Testis (tissue), 3 donors: Measurements from ENCODE around the gene ZBTB21. TPM values are rescaled to one million over a fixed set of nuclear protein-coding genes. Genes with fewer than 3 reads are reported as not detected.
A peak's percentile ranks its signal among the peaks of the same experiment; 100 is the strongest.

Source experiments
- DNase-seq: peaks from one replicate; pipeline ENCODE4 v3.0.0-alpha.2; 2019
- H3K27ac ChIP-seq, 2 donors: fragments of 200-600 bp; sonication (generic); one replicate each; pipeline ENCODE4 v1.5.1; 2019
- H3K27me3 ChIP-seq: fragments of 200-600 bp; sonication (generic); one replicate; pipeline ENCODE4 v1.5.1; 2019
- H3K36me3 ChIP-seq: fragments of 200-600 bp; sonication (generic); one replicate; pipeline ENCODE4 v1.5.1; 2017; ENCODE audit warnings: low read depth; ENCODE audit errors: missing control alignments
- H3K4me1 ChIP-seq: fragments of 200-600 bp; sonication (generic); one replicate; pipeline ENCODE4 v1.5.1; 2019
- H3K4me3 ChIP-seq, 2 donors: fragments of 200-600 bp; sonication (generic); one replicate each; pipeline ENCODE4 v1.5.1; 2017 to 2019
- H3K9me3 ChIP-seq: fragments of 200-600 bp; sonication (generic); one replicate; pipeline ENCODE4 v1.5.1; 2017
- POLR2A ChIP-seq: fragments of 450-650 bp; IDR thresholded peaks from one replicate; pipeline ENCODE4 v1.6.1; 2017; ENCODE audit warnings: antibody characterized with exemption, mild to moderate bottlenecking, moderate library complexity
- WGBS, 2 donors: methylation state at CpG; one replicate each; pipeline ENCODE4 v1.1.5; 2018; 5-methylcytosine and 5-hydroxymethylcytosine counted together
- intact Hi-C: fragments of 100-400 bp; cut with DNase I; formaldehyde crosslinking; loops from one replicate; pipeline ENCODE4 v1.15.1; 2023; ENCODE audit warnings: low total_unique reads
- polyA plus RNA-seq: library from polyadenylated mRNA; stranded (reverse); fragments of 350-450 nt; fragmentation: Illumina TruSeq; extraction: RNeasy Lipid Tissue Mini Kit (QIAGEN cat#74804); gene quantifications from one replicate; pipeline ENCODE4 v1.2.3, GENCODE V29; 2014; ENCODE audit warnings: low read depth, low replicate concordance; ENCODE audit not compliant: insufficient read depth
- total RNA-seq, 2 donors: library from RNA; depleted of rRNA; stranded (reverse); fragments of >200 nt; gene quantifications; one replicate each; pipeline ENCODE4 v1.2.3, GENCODE V29; 2016
- TF ChIP-seq, protein P1 (sequence below), 3 experiments: fragments of 450-650 bp in 2 of 3; fragments of 200-600 bp in 1 of 3; sonication (generic) in 1 of 3; IDR thresholded peaks; one replicate each; pipeline ENCODE4 v1.5.1; 2016 to 2019; ENCODE audit warnings: antibody characterized with exemption in 3 of 3, mild to moderate bottlenecking in 2 of 3, moderate library complexity in 1 of 3

Gene ZBTB21
- total and polyA plus RNA-seq, 3 donors from 2014 or later, result 18.1 to 30.9 (median 26.3) TPM

DNA sequence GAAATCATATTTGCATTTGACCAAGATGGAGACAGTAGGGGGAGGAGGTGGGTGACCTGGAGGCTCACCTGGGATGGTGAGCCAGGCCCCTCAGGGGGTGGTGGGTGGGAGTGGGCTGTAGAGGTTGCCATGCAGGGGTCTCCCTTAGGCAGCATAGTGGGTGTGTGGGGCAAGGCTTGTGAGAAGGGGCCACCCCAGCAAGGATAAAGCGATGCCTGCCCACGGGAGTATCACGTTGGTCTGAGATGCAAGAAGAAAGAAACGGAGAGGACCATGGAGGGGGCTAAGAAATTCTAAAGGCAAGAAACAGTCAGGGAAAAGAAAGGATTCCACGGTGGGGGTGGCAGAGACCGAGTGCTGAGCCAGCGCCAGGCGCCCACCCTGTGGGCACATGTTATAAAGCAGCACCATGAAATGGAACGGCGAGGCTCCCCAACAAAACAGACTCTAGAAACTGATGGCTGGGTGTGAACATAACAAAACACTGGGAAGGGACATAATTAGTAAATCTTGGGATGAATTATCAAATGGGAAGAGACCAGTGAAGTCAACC is 44.6 kb downstream of the ZBTB21 start:
- H3K27ac ChIP-seq, result no peak overlapping the region
- no peak overlapping the region for H3K4me3 ChIP-seq
- no peaks in the 10 kb centered on the region for H3K4me1 ChIP-seq
- WGBS, 2 donors, result 91 to 94% methylated on average over 10 of the region's 10 CpGs
- intact Hi-C loops, result no loop called here
- H3K9me3 ChIP-seq, result no peaks in the 10 kb centered on the region
- TF ChIP-seq POLR2A, result no peak
- TF ChIP-seq, protein P1, sequence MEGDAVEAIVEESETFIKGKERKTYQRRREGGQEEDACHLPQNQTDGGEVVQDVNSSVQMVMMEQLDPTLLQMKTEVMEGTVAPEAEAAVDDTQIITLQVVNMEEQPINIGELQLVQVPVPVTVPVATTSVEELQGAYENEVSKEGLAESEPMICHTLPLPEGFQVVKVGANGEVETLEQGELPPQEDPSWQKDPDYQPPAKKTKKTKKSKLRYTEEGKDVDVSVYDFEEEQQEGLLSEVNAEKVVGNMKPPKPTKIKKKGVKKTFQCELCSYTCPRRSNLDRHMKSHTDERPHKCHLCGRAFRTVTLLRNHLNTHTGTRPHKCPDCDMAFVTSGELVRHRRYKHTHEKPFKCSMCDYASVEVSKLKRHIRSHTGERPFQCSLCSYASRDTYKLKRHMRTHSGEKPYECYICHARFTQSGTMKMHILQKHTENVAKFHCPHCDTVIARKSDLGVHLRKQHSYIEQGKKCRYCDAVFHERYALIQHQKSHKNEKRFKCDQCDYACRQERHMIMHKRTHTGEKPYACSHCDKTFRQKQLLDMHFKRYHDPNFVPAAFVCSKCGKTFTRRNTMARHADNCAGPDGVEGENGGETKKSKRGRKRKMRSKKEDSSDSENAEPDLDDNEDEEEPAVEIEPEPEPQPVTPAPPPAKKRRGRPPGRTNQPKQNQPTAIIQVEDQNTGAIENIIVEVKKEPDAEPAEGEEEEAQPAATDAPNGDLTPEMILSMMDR (IDR thresholded peaks at IDR 0.05), result no peak
- no peaks in the 10 kb centered on the region for H3K27me3 ChIP-seq
- DNase-seq, result peak; percentile 4
- no peaks in the 10 kb centered on the region for H3K36me3 ChIP-seq

DNA sequence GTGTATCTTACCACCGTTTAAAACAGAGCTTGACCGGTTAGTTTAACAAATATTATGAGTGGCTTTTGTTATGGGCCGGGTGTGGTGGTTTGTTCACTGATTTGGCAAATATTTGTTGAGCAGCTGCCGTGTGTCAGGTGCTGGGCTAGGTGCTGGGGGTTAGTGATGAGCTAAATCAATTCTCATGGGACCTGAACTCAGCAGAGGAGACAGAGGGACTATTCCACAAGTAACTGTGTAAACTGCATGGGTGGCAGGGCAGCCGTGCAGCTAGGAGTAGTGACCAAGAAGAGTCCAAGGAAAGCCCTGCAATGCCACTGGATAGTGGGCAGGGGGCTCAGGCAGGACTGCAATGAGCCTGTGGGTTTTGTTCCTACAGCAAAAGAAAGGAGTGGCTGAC is 45.1 kb downstream of the ZBTB21 start:
- intact Hi-C loops, result no loop called here
- Histone ChIP-seq H3K36me3 (no peaks in the 10 kb centered on the region), H3K4me1 (no peaks in the 10 kb centered on the region), H3K27me3 (no peaks in the 10 kb centered on the region), H3K9me3 (no peaks in the 10 kb centered on the region), H3K27ac (no peak overlapping the region), H3K4me3 (no peak overlapping the region)
- WGBS, 2 donors, result 82 to 92% methylated on average over 5 of the region's 5 CpGs
- TF ChIP-seq, protein P1 (IDR thresholded peaks at IDR 0.05), result no peak
- no peak for TF ChIP-seq POLR2A
- no peak for DNase-seq

DNA sequence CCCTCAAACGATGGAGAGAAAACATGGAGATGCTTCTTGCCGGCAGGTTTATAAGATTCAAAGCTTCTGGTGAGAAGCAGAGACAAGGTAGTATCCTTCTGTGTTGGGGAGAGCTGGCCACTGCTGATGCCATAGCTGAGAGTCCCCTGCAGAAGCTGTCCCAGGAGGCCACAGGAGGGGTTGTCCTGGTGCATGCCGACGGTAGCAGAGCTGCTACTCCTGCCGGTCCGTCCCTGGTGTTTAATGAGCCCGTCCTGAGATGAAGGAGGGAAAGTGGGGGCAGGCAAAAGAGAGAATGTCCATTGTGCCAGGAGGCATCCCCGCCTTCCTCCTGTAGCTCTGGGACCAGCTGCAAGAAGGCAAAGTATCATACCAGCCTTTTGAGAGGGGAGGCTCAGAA is 46.0 kb downstream of the ZBTB21 start:
- Histone ChIP-seq H3K4me1 (no peaks in the 10 kb centered on the region), H3K4me3 (no peak overlapping the region), H3K27me3 (no peaks in the 10 kb centered on the region), H3K27ac (no peak overlapping the region), H3K36me3 (no peaks in the 10 kb centered on the region), H3K9me3 (no peaks in the 10 kb centered on the region)
- no peak for TF ChIP-seq POLR2A
- TF ChIP-seq, protein P1 (IDR thresholded peaks at IDR 0.05), result no peak
- peak; percentile 8 for DNase-seq
- intact Hi-C loops, result no loop called here
- 63 to 81% methylated on average over 7 to 8 of the region's 8 CpGs for WGBS, 2 donors

DNA sequence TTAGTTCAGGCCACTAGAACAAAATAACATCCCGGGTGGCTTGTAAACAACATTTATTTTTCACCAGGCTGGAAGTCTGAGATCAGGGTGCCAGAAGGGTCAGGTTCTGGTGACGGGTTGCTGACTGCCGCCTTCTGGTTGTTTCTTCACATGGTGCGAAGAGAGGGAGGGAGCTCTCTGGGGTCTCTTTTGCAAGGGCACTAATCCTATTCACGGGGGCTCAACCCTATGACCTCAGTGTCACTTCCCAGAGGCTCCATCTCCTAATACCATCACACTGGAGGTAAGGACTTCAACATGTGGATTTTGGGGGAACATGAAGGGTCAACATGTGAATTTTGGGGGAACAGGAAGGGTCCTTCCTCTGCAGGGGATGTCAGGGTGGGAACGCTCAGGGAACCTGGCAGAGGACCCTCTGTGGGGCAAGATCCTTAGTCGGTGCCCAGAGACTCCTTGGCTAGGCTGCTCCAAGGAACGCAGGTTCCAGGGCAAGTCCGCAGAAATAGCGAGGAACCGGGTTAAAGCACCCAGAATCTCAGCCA is 47.7 kb downstream of the ZBTB21 start:
- Histone ChIP-seq H3K4me3 (no peak overlapping the region), H3K27me3 (no peaks in the 10 kb centered on the region), H3K27ac (no peak overlapping the region), H3K9me3 (no peaks in the 10 kb centered on the region), H3K4me1 (peaks cover 10% of the 10 kb centered on the region), H3K36me3 (no peaks in the 10 kb centered on the region)
- DNase-seq, result peak; percentile 2
- intact Hi-C loops, result no loop called here
- WGBS, 2 donors, result 86 to 92% methylated on average over 11 of the region's 11 CpGs
- TF ChIP-seq, protein P1 (IDR thresholded peaks at IDR 0.05), result no peak
- no peak for TF ChIP-seq POLR2A

DNA sequence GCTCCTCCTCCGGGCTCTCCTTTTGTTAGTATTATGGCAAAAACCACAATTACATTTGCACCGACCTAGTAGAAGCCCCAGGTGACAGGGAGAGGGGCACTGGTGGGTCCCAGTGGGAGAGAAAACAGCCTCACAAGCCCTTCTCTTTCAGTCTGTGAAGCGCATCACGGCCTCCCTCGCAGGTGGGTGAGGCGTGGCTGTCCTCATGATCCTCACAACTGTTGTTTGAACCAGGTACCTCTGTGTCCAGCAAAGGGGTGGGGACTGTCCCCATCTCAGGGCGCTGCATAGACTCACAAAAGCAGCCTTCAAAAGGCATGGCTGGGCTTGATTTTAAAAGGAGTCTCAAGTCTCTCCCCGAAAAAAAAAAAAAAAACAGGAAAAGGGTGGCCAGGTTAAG is 48.4 kb downstream of the ZBTB21 start:
- DNase-seq, result peak; percentile 7
- 77 to 84% methylated on average over 8 of the region's 8 CpGs for WGBS, 2 donors
- Histone ChIP-seq H3K27ac (no peak overlapping the region), H3K4me3 (no peak overlapping the region), H3K9me3 (no peaks in the 10 kb centered on the region), H3K27me3 (no peaks in the 10 kb centered on the region), H3K4me1 (peaks cover 14% of the 10 kb centered on the region), H3K36me3 (no peaks in the 10 kb centered on the region)
- intact Hi-C loops, result no loop called here
- TF ChIP-seq, protein P1 (IDR thresholded peaks at IDR 0.05), result no peak
- TF ChIP-seq POLR2A, result no peak
